NCI-H2196 treated with DMSO at 0.1 percent for 48 hours (cell line): ENCODE data around the gene SNX19.
"Not testable (repeated sequence)": the region's sequence is repeated elsewhere in the genome, so short reads cannot be mapped to it uniquely, and the experiment has no call there.

Experiments used
- DNase-seq: peaks from one replicate; lab custom pipeline; 2025; ENCODE audit not compliant: unreplicated experiment; lab: John Stamatoyannopoulos, UW

SNX19 gene

DNA sequence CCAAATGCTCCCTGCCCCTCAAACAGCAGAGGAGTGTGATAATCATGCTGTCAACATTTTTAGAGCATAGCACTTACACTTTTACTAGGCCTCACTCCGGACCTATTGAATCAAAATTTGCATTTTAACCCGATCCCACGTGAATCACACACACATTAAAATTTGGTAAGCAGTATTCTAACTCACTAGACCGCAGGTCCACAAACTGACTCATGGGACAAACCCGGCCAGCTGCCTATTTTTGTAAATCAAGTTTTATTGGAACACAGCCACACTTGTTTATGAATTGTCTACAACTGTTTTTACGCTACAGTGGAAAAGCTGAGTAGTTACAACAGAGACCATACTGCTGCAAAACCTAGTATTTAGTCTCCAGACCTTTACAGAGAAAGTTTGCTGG, 43.3 kb downstream of the SNX19 start:
- DNase-seq: no peak

GRCh38 chr11:130872513-130872912, 43.8 kb downstream of the SNX19 start:
- no peak for DNase-seq

GRCh38 chr11:130872102-130872501, 44.2 kb downstream of the SNX19 start:
- DNase-seq: no peak

- DNase-seq: no peak
Observed at GRCh38 chr11:130871616-130872015, 44.7 kb downstream of the SNX19 start.

GRCh38 chr11:130868721-130869390, 47.4 kb downstream of the SNX19 start:
- DNase-seq: no peak

DNA sequence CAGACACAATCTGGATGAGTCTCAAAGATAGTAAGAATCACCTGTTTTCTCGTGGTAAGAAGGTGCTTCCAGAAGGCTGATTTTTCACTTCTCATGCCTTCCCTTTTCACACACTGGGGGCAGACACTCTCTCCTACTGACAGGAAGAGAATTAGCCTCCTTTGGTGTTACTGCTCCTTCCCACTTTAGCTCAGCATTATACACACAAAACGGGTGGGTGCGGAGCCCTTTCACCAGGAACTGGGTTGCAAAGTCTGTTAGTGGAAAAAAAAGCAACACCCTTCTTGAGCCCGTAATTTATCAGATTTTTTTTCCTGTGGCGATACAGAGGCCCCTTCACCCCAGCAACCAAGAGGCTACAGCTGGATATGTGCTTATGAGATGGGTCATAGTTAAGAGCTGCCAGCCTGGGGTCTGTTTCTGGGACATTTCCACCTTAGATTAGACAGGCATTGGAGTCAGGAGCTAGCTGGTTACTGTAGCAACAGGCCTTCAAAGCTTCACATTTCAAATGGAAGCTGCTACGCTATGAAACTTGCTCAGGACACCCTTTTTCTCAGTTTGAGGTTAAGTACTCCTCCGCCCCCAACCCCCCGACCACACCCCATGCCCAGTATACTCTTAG, 48.1 kb downstream of the SNX19 start:
- DNase-seq: no peak

- no peak for DNase-seq
Observed at GRCh38 chr11:130866831-130867230, 49.4 kb downstream of the SNX19 start.

DNA sequence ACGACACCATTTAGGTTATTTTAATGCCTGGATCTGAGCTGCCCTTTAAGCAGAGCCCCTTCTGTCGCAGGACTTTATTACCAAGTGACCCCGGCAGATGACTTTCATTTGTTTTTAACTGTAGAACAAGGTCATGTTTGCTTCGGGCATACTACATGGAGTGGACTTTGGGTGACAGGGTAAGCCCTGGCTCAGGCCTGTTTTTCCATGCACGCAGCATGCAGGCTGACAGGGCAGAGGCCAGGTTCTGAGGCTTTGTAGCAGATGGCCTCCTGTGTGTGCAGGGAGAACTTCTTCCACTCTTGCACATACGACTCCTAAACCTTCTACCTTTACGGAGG, 50.5 kb downstream of the SNX19 start:
- no peak for DNase-seq

DNA sequence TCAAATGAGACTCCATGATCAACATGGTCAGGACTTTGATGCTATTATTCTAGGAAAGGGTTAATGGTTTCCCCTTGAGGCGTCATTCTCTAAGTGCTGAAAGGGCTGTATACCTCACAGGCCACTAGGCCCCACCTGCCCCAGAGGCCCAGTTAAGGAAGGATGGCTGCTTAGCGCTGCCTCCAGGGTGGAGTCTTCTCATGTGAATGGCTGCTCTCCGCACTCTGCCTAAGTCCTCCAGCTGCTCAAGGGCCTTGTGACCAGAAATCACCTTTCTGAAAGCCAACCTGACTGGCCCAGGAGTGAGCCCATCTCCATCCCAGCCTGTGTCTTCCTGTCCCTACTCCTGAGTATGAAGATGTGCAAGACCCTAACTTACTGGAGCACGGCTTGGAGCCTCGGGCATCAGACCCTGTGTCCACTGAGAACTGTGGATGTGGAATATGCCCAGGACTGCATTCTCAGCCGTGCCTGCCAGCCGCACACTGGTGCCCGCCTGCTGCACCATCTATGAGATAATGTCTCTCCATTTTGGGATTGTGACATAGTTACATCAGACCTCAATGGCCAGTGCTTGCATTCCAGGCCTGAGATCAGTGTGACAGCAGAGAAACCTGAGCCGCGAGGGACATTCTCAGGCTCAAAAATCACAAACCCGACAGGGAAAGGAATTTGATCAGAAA, 51.0 kb downstream of the SNX19 start:
- DNase-seq: no peak

DNA sequence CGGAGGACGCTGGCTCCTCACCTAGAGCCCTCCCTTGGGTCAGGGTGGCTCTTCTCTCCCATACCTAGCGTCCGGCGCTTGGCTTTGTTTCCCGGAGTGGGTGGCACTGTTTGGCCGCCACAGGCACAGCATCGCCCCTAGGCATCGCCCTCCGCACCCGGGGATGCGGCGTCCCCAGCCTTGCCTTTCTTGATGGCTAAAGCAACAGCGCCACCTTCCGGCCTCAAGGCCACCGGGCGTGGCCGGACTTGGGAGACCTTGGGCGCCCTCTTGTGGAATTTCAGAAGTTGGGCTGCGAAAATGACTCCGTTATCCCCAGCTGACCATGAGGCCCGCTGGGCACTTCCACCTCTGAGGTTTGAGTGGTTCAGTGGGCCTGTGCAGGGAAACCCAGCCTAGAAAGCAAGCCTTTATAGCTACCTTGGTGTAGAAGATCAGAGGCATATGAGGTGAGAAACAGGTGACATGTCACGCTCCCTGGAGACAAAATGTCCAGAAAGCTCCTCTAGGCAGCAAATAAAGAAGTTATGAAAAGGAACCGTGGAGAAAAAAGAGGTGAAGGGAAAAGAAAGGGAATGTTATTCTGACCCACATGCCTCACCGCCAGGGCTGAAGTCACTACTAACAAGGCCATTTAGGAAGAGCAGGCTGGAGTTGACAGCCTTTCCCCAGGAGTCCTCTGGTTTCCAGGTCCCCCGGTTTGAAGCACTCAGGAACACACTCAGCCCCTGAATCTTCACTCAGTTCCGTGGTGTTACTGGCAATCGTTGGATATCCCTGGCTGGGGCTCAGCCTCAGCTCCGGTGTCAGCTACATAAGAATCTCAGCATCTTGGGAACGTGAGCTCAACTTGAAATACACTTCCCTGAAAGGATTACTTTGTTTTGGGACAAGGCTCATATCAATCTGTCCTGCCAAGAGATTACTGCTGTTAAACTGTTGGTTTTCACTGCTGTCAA, 54.1 kb downstream of the SNX19 start:
- DNase-seq: peak; percentile 88

GRCh38 chr11:130861283-130861682, 55.0 kb downstream of the SNX19 start:
- no peak for DNase-seq

DNA sequence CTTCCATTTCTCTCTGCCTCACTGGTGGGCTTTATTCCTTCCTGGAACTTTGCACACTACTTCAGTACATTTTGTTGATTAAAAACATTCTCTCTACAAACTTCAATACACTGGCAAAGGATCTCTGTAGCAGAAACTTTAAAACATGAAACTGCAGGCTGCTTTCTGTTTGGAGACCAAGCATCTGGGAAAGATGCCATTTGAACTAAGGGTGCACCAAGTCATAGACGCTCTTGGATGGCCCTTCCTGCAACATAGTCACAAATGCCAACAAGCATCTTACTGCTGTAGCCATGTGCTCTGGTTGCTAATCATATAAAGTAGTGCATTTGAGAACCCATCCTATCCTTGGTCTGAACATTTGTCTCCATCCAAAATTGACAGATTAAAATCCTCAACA, 56.4 kb downstream of the SNX19 start:
- DNase-seq: no peak

DNA sequence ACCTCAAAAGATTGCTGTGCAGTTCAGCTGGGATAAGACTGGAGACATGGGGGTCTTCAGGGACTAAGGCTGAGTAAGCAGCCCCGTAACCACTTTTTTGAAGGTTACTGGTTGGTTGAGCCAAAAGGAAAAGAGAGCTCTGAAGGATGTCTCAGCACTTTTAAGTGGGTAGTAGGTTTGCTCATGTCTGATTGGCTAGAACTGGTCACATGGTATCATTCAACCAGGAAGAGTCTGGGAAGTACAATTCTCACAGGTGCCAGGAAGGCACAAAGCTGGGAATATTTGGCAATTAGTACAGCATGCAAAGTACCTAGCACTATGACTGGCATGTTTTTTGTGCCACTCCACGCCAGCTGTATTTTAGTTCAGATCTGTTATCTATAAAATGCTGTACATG, 58.1 kb downstream of the SNX19 start:
- no peak for DNase-seq

DNA sequence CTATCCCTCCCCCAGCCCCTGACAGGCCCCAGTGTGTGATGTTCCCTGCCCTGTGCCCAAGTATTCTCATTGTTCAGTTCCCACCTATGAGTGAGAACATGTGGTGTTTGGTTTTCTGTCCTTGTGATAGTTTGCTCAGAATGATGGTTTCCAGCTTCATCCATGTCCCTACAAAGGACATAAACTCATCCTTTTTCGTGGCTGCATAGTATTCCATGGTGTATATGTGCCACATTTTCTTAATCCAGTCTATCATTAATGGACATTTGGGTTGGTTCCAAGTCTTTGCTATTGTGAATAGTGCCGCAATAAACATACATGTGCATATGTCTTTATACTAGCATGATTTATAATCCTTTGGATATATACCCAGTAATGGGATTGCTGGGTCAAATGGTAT, 60.6 kb downstream of the SNX19 start:
- not testable (repeated sequence) for DNase-seq

GRCh38 chr11:130854483-130854882, 61.8 kb downstream of the SNX19 start:
- no peak for DNase-seq

- no peak for DNase-seq
Observed at GRCh38 chr11:130852589-130852988, 63.7 kb downstream of the SNX19 start.

- DNase-seq: no peak
Observed at GRCh38 chr11:130850185-130850944, 65.9 kb downstream of the SNX19 start.

GRCh38 chr11:130849215-130849568, 67.1 kb downstream of the SNX19 start:
- no peak for DNase-seq

DNA sequence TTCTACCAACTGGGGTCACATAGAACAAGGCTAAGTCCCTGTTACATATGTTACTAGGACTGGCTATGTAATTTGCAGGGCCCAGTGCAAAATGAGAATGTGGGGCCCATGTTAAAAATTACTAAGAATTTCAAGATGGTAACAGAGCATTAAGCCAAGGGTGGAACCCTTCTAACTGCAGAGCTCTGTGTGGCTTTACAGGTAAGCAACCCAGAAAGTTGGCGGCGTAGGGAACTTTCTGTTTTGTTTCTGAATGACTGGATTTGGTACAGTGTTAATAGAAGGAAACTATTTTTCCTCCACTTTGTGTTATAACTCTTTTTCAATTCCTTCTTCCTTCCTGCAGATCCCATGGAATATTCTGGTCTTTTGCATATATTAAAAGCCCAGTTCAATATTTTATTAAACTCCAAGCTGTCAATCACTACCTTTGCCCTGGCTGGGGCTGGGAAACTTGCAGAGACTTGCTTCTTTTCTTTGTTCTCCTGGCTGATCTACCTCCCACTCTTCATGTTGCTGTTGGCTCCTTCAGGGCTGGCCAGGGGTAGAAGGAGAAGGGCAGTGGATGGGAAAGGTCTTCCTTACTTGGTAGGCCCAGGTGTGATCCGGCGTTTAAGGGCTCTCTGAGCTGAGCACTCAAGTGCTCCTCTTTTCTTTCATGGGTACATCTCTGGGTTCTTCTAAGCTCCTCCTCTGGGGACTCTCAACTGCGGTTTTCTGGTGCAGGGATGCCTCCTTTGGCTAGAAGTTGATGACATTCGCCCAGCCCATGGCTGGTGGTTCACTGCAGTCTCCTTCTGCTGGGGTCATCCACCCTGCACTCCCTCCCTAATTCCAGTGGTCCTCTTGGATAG, 67.7 kb downstream of the SNX19 start:
- DNase-seq: no peak

GRCh38 chr11:130847517-130847916, 68.8 kb downstream of the SNX19 start:
- no peak for DNase-seq
